Subcutaneous abdominal adipose tissue (tissue), 5 donors: ENCODE data around the gene AZIN2.
"Not testable (repeated sequence)": the region's sequence is repeated elsewhere in the genome, so short reads cannot be mapped to it uniquely, and the experiment has no call there.

ENCODE experiments used
- H3K27ac ChIP-seq: one replicate; pipeline ENCODE4 v1.7.0; 2013; ENCODE audit warnings: low read depth, mild to moderate bottlenecking, inconsistent platforms, low read length, moderate library complexity
- H3K27me3 ChIP-seq, 5 donors: one replicate each; pipeline ENCODE4 v1.7.0; 2013; ENCODE audit warnings: low read length in 5 of 5, inconsistent platforms in 1 of 5; ENCODE audit not compliant: control insufficient read depth in 5 of 5, insufficient read depth in 4 of 5
- H3K36me3 ChIP-seq, 5 donors: one replicate each; pipeline ENCODE4 v1.7.0; 2013; ENCODE audit warnings: low read length in 5 of 5; ENCODE audit not compliant: control insufficient read depth in 5 of 5, insufficient read depth in 5 of 5
- H3K4me1 ChIP-seq, 5 donors: one replicate each; pipeline ENCODE4 v1.7.0; 2013; ENCODE audit warnings: low read length in 5 of 5, mild to moderate bottlenecking in 3 of 5, moderate library complexity in 1 of 5; ENCODE audit not compliant: control insufficient read depth in 5 of 5, insufficient read depth in 5 of 5
- H3K4me3 ChIP-seq, 5 donors: one replicate each; pipeline ENCODE4 v1.7.0; 2013; ENCODE audit warnings: low read length in 5 of 5, low read depth in 1 of 5
- H3K9ac ChIP-seq, 5 donors: one replicate each; pipeline ENCODE4 v1.7.0; 2013; ENCODE audit warnings: low read length in 5 of 5, mild to moderate bottlenecking in 4 of 5, moderate library complexity in 3 of 5
- H3K9me3 ChIP-seq, 5 donors: one replicate each; pipeline ENCODE4 v1.7.0; 2013; ENCODE audit warnings: low read length in 5 of 5; ENCODE audit not compliant: control insufficient read depth in 5 of 5
- donor health status: healthy.
- donor health status: healthy.
- donor health status: healthy.
- donor health status: healthy.
- donor health status: healthy.

AZIN2 gene

GRCh38 chr1:33132549-33132948 lies 51.6 kb downstream of the AZIN2 start:
- H3K4me3 ChIP-seq = no peak overlapping the region
- no peaks in the 10 kb centered on the region for H3K9me3 ChIP-seq
- peaks cover under 1 to 9% (median 8%) of the 10 kb centered on the region in 5 donors for H3K4me1 ChIP-seq
- H3K27ac ChIP-seq = no peak overlapping the region
- H3K27me3 ChIP-seq = no peaks in the 10 kb centered on the region
- H3K36me3 ChIP-seq = peaks cover 0 to 4% (median 0%) of the 10 kb centered on the region in 5 donors
- H3K9ac ChIP-seq = no peak overlapping the region

GRCh38 chr1:33133478-33134105 lies 52.6 kb downstream of the AZIN2 start:
- Histone ChIP-seq H3K4me3 (no peak overlapping the region), H3K9me3 (no peaks in the 10 kb centered on the region), H3K36me3 (peaks cover 0 to 4% (median 0%) of the 10 kb centered on the region in 5 donors), H3K27ac (no peak overlapping the region), H3K9ac (no peak overlapping the region), H3K27me3 (no peaks in the 10 kb centered on the region), H3K4me1 (peaks cover 0 to under 1% (median 0%) of the 10 kb centered on the region in 5 donors)

GRCh38 chr1:33136041-33136440 lies 55.1 kb downstream of the AZIN2 start:
- H3K36me3 ChIP-seq, H3K9me3 ChIP-seq, H3K4me1 ChIP-seq, H3K27ac ChIP-seq, H3K27me3 ChIP-seq, H3K9ac ChIP-seq, H3K4me3 ChIP-seq: not testable (repeated sequence)

- Histone ChIP-seq H3K4me1 (peaks cover 2 to 9% (median 8%) of the 10 kb centered on the region in 5 donors), H3K9me3 (no peaks in the 10 kb centered on the region), H3K27ac (no peak overlapping the region), H3K27me3 (no peaks in the 10 kb centered on the region), H3K4me3 (no peak overlapping the region), H3K36me3 (no peaks in the 10 kb centered on the region), H3K9ac (no peak overlapping the region)
Measured at GRCh38 chr1:33137800-33138199, 56.8 kb downstream of the AZIN2 start.

GRCh38 chr1:33140153-33141149 lies 59.5 kb downstream of the AZIN2 start:
- Histone ChIP-seq H3K36me3 (no peaks in the 10 kb centered on the region), H3K27ac (no peak overlapping the region), H3K4me3 (no peak overlapping the region), H3K9me3 (no peaks in the 10 kb centered on the region), H3K27me3 (no peaks in the 10 kb centered on the region), H3K9ac (no peak overlapping the region), H3K4me1 (peaks cover 4 to 20% (median 18%) of the 10 kb centered on the region in 5 donors)

GRCh38 chr1:33141216-33141615 lies 60.3 kb downstream of the AZIN2 start:
- peaks cover 4 to 26% (median 18%) of the 10 kb centered on the region in 5 donors for H3K4me1 ChIP-seq
- H3K27ac ChIP-seq = no peak overlapping the region
- H3K36me3 ChIP-seq = peaks cover 0 to 3% (median 1%) of the 10 kb centered on the region in 5 donors
- H3K27me3 ChIP-seq = no peaks in the 10 kb centered on the region
- H3K9me3 ChIP-seq = no peaks in the 10 kb centered on the region
- no peak overlapping the region for H3K4me3 ChIP-seq
- H3K9ac ChIP-seq = no peak overlapping the region

- H3K27ac ChIP-seq = no peak overlapping the region
- no peak overlapping the region for H3K9ac ChIP-seq
- no peak overlapping the region for H3K4me3 ChIP-seq
- H3K9me3 ChIP-seq = no peaks in the 10 kb centered on the region
- peaks cover 0 to 8% (median 6%) of the 10 kb centered on the region in 5 donors for H3K36me3 ChIP-seq
- H3K4me1 ChIP-seq = peaks cover 4 to 27% (median 18%) of the 10 kb centered on the region in 5 donors
- no peaks in the 10 kb centered on the region for H3K27me3 ChIP-seq
Measured at GRCh38 chr1:33141781-33142180, 60.8 kb downstream of the AZIN2 start.

- H3K4me1 ChIP-seq = peaks cover 4 to 27% (median 18%) of the 10 kb centered on the region in 5 donors
- H3K4me3 ChIP-seq = no peak overlapping the region
- H3K27ac ChIP-seq = no peak overlapping the region
- H3K36me3 ChIP-seq = peaks cover 0 to 16% (median 12%) of the 10 kb centered on the region in 5 donors
- H3K9me3 ChIP-seq = no peaks in the 10 kb centered on the region
- no peaks in the 10 kb centered on the region for H3K27me3 ChIP-seq
- peak overlapping the region in 1 of 5 donors; percentile 22 for H3K9ac ChIP-seq
Measured at GRCh38 chr1:33142483-33143064, 61.6 kb downstream of the AZIN2 start.

GRCh38 chr1:33143176-33143575 lies 62.2 kb downstream of the AZIN2 start:
- Histone ChIP-seq H3K4me1 (peaks cover 4 to 27% (median 18%) of the 10 kb centered on the region in 5 donors), H3K36me3 (peaks cover 0 to 21% (median 12%) of the 10 kb centered on the region in 5 donors), H3K4me3 (no peak overlapping the region), H3K27me3 (no peaks in the 10 kb centered on the region), H3K27ac (no peak overlapping the region), H3K9me3 (no peaks in the 10 kb centered on the region), H3K9ac (no peak overlapping the region)
